Measurements from ENCODE around the gene NTRK3. TPM values are rescaled to one million over a fixed set of nuclear protein-coding genes. Genes with fewer than 3 reads are reported as not detected.

NTRK3 gene
- polyA plus RNA-seq, 1 donor from 2014 or later = not detected

DNA sequence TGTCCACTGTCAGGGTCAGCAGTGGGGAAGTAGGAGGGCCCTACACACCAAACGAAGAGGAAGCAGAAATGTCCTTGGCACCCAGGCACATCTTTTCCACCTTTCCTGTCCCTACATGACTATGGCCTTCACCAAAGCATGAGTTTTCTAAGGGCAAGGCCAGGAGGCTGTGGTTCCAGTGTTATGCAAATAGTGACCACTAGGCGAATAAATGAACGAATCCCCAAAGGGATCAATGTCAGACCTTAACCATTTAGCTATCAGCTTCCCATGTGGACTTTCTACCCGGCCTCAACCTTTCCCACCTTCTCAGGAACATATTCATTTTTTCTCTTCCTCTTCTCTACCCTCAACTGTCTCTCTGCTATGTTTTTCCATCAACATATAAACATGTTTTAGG lies 63.1 kb downstream of the NTRK3 start:
- Mint-ChIP-seq H3K4me1 (no peaks in the 10 kb centered on the region), H3K27ac (no peak overlapping the region)

DNA sequence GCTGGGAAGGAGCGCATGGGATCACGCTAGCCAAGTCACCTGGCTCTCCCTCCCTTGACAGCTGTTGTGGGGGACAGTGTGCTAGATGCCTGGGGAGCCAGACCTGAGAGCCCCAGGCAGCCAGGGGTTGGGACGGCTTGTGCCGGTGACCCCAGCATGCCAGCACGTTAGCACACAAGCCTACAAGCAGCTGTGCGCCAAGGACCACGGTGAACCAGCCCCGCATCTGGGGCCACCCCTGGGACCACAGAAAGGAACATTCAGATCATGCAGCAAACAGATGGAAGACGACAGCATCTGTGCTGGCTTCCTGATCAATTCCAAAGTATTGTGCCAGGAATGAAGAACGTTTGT lies 64.8 kb downstream of the NTRK3 start:
- Mint-ChIP-seq H3K36me3 (no peaks in the 10 kb centered on the region), H3K9me3 (peaks cover 2% of the 10 kb centered on the region in 3 donors), H3K4me3 (no peak overlapping the region), H3K27ac (no peak overlapping the region), H3K4me1 (no peaks in the 10 kb centered on the region), H3K27me3 (peaks cover 15% of the 10 kb centered on the region)

More for the DNA sequence above, 63.1 kb downstream of the NTRK3 start:
- Mint-ChIP-seq H3K4me3 (no peak overlapping the region), H3K27me3 (peaks cover 10% of the 10 kb centered on the region), H3K9me3 (peaks cover 2 to 8% (median 3%) of the 10 kb centered on the region in 3 donors), H3K36me3 (no peaks in the 10 kb centered on the region)

DNA sequence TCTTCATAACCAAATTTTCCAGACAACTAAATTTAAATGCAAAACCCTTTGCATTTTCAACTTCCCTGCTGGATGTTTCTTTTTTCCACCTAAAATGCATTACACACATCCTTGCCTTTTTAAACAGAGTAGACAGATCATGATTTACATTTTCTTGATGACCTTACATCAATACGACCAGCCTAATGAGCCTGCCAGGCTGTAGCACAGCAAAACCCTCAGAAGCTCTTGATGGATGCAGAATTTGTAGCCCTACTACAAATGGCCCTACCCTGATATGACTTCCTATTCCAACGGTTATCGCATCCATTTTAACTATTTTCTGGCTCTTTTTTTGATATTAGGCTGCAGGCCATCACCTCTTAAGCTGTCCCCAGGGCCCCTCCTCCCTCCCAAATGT lies 66.3 kb downstream of the NTRK3 start:
- H3K27ac Mint-ChIP-seq = no peak overlapping the region
- no peaks in the 10 kb centered on the region for H3K9me3 Mint-ChIP-seq
- H3K4me1 Mint-ChIP-seq = no peaks in the 10 kb centered on the region
- H3K4me3 Mint-ChIP-seq = no peak overlapping the region
- H3K36me3 Mint-ChIP-seq = no peaks in the 10 kb centered on the region
- H3K27me3 Mint-ChIP-seq = peaks cover 15% of the 10 kb centered on the region

DNA sequence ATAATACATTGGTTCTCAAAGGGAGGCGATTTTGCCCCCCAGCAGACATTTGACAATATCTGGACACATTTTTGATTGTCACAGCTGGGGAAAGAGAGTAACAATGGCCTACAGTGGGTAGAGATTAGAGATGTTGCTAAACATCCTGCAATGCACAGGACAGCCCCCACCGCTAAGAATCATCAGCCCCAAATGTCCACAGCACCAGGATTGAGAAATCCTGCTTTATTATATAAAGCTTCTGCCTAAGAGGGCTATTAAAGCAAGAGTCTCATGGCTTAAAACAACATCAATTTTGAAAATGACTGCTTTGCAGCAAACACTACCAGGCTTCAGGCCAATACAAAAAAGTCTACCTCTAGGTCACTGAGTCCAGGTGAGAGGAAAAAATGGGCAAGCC lies 68.2 kb downstream of the NTRK3 start:
- Mint-ChIP-seq H3K36me3 (no peaks in the 10 kb centered on the region), H3K4me1 (no peaks in the 10 kb centered on the region)

DNA sequence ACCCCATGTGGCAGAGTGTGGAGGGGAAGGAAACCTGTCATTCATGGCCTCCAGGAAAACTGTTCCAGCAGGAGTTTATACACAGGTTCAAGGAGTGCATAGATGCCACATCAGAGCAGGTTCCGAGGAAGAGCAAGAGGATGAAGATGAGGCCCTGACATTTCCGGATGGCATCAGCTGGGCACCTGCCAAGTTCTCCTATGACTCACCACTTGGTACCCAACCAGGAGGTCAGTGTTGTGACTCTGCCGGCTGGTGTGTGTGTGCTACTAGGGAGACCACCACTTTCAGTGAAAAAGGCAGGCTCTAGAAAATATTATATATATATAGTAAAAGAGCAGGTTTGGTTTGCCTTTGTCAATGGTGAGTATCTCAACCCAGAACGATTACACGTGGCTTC lies 69.3 kb downstream of the NTRK3 start:
- no peaks in the 10 kb centered on the region for H3K4me1 Mint-ChIP-seq
- H3K27me3 Mint-ChIP-seq = peaks cover 9% of the 10 kb centered on the region

More for the DNA sequence above, 68.2 kb downstream of the NTRK3 start:
- Mint-ChIP-seq H3K27ac (no peak overlapping the region), H3K27me3 (peaks cover 14% of the 10 kb centered on the region), H3K4me3 (no peak overlapping the region), H3K9me3 (no peaks in the 10 kb centered on the region)

DNA sequence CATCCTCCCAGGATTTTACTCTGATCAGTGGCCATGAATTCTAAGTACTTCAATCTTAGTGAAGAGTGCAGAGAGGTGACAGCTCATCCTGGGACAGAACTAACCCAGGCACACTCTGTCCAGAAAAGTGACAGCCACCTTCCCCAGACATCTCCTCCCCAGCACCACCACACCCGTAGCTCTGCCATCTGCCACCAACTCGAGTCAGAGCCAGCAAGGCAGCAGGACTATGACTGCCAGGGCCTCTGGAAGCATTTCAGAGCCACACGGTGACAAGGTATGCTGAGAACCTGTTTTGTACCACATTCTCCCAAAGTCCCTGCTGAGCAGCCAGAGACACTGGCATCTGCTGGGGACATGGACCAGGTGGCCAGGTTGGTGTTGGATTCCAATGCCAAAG lies 71.0 kb downstream of the NTRK3 start:
- Mint-ChIP-seq H3K9me3 (no peaks in the 10 kb centered on the region), H3K4me3 (no peak overlapping the region), H3K27me3 (peaks cover 9% of the 10 kb centered on the region), H3K4me1 (no peaks in the 10 kb centered on the region), H3K36me3 (no peaks in the 10 kb centered on the region), H3K27ac (no peak overlapping the region)

More for the DNA sequence above, 69.3 kb downstream of the NTRK3 start:
- H3K27ac Mint-ChIP-seq = peak overlapping the region in 1 of 3 donors; percentile 51
- H3K9me3 Mint-ChIP-seq = no peaks in the 10 kb centered on the region
- no peaks in the 10 kb centered on the region for H3K36me3 Mint-ChIP-seq
- no peak overlapping the region for H3K4me3 Mint-ChIP-seq

DNA sequence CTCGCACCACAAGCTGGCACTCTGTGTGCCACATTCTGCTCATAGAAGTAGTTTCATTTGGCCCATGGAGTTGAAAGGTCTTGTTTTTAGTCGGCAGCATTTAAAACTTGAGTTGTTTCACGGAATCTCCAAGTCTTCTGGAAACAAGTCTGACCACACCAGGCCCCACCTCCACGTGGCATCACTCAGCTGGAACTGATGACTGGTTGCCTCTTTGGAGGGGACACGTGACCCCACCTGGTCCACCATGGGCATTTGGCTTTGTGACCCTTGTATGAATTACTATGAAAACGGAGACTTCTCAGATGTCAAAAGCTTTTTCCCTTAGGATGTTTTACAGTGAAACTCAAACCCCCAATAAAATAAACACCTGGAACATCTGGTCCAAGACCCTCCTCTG lies 74.9 kb downstream of the NTRK3 start:
- H3K9me3 Mint-ChIP-seq = no peaks in the 10 kb centered on the region
- H3K27me3 Mint-ChIP-seq = peaks cover 5% of the 10 kb centered on the region
- H3K4me1 Mint-ChIP-seq = peaks cover 16 to 20% (median 17%) of the 10 kb centered on the region in 3 donors

DNA sequence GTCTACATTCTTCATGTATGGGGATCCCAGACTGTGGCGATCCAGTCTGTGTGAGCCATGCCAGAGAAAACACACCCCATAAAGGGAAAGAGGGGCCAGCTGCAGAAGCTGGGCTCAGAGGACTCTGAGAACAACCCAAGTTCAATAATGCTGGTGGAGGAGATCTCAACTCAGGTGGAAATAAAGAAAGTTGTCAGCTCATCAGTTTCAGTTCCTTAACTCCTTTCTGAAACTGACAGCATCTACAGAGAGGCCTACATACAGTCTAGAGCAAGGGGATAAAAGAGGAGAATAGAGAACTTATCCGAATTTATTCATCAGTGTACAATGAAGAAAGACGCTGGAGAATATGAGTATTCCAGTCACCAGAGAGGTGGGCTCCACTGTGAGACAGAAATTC lies 77.0 kb downstream of the NTRK3 start:
- Mint-ChIP-seq H3K4me3 (peak overlapping the region in 2 of 4 donors; percentile 41 to 88), H3K36me3 (no peaks in the 10 kb centered on the region), H3K4me1 (peaks cover 16 to 20% (median 17%) of the 10 kb centered on the region in 3 donors), H3K27ac (no peak overlapping the region), H3K27me3 (peaks cover 5% of the 10 kb centered on the region), H3K9me3 (no peaks in the 10 kb centered on the region)

More for the DNA sequence above, 74.9 kb downstream of the NTRK3 start:
- no peak overlapping the region for H3K4me3 Mint-ChIP-seq
- H3K36me3 Mint-ChIP-seq = no peaks in the 10 kb centered on the region
- no peak overlapping the region for H3K27ac Mint-ChIP-seq

DNA sequence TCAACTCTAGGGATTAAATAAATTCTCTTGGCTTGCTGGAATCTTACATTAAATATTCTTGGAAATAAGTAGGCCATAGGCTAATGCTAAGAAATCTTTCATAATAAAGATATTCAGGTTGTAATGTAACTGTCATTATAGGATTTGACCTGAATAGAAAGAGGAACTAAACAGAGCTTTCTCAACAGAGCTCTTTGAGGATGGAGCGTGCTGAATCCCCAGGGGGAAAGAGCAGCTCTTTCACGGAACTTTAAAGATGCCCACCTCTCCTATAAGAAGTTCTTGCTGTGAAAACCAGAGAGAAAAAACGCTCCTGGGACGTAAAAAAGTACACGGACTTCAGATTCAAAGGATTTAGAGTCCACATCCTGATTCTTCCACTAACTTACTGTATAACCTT lies 77.9 kb downstream of the NTRK3 start:
- Mint-ChIP-seq H3K4me3 (peak overlapping the region in 3 of 4 donors; percentile 8 to 88 (median 24)), H3K27ac (no peak overlapping the region), H3K36me3 (no peaks in the 10 kb centered on the region), H3K27me3 (peaks cover 2% of the 10 kb centered on the region), H3K4me1 (peaks cover 16 to 20% (median 17%) of the 10 kb centered on the region in 3 donors), H3K9me3 (no peaks in the 10 kb centered on the region)

DNA sequence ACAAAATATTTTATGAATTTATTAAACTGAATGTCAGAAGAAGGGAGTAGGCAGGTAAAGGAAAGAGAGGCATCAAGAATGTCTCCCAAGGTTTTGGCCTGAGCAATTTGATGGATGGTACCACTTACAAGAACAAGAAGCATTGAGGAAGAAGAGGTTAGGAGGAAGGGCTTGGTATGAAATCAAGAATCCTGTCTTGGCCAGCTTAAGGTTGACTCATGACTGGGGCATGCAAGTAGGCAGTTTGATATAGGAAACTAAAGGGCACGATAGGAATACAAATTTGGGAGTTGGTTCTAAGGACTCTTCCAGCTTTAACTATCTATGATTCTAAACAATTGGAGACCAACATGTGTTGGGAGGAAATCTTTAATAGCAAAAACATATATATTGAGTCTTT lies 79.1 kb downstream of the NTRK3 start:
- Mint-ChIP-seq H3K27me3 (peaks cover 1% of the 10 kb centered on the region), H3K27ac (no peak overlapping the region), H3K36me3 (no peaks in the 10 kb centered on the region), H3K4me1 (peaks cover 16 to 20% (median 17%) of the 10 kb centered on the region in 3 donors), H3K9me3 (no peaks in the 10 kb centered on the region), H3K4me3 (no peak overlapping the region)

DNA sequence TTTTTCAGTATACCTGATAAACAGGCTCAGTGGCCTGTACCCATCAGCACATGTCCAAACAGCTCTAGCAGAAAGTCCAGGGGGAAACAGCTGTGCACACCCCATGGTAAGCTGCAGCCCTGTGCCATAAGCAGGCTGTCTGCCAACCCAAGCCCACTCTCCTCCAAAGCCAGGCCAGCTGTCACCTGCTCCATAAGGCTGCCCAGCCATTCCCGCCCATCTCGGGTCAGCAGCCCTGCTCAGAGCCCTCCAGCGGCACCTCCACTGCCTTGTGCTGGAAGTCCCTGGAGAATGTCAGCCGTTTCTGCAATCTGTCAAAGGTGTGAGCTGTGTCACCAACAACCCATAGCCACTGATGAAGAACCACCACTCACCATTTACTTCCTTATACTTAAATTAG lies 82.0 kb downstream of the NTRK3 start:
- Mint-ChIP-seq H3K4me1 (peaks cover 13 to 16% (median 14%) of the 10 kb centered on the region in 3 donors), H3K9me3 (no peaks in the 10 kb centered on the region), H3K4me3 (no peak overlapping the region), H3K27ac (no peak overlapping the region), H3K27me3 (peaks cover 4% of the 10 kb centered on the region), H3K36me3 (no peaks in the 10 kb centered on the region)

DNA sequence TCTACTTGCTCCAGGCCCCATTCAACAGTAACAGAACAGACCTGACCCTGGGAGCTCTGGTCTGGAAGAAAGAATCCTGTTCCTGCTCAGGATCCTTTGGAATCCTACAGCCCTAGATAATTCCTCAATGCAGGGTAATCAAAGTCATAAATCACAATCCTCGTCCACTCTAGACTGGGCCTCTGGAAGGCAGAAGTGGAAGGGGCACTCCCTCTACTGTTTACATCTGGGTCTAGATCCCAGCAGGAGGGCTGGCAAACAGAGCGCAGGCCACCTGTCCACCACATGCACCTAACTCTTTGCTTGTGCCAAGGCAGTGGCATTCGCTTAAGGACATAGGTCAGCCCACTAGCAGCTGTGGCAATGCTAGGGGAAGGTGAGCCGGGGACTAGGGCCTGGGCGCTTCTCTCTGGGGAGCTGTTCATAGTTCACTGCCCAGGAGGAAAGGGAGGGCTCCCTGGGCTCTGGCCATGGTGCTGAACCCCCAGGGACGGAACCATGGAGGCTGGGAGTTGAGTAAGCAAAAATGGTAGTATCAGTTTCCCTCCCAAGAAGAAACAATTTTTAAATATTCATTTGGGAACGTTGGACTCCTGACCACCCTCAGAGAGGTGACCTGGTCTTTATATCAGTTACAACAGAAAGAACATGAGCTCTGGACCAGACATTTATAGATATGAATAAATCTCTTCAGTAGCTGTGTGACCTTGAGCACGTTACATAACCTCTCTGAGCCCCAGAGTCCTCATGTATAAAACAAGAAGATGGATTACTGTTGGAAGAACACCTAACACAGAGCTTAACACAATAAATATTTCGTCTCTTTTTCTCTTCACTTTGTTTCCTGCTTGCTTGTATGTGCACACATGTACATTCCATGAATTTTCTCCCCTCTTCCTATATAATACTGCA lies 90.2 kb downstream of the NTRK3 start:
- Mint-ChIP-seq H3K9me3 (no peaks in the 10 kb centered on the region), H3K36me3 (peaks cover 3% of the 10 kb centered on the region), H3K27me3 (peaks cover 2% of the 10 kb centered on the region), H3K4me1 (peaks cover 0 to 5% (median 0%) of the 10 kb centered on the region in 3 donors), H3K4me3 (no peak overlapping the region), H3K27ac (peak overlapping the region in 1 of 3 donors; percentile 27)

DNA sequence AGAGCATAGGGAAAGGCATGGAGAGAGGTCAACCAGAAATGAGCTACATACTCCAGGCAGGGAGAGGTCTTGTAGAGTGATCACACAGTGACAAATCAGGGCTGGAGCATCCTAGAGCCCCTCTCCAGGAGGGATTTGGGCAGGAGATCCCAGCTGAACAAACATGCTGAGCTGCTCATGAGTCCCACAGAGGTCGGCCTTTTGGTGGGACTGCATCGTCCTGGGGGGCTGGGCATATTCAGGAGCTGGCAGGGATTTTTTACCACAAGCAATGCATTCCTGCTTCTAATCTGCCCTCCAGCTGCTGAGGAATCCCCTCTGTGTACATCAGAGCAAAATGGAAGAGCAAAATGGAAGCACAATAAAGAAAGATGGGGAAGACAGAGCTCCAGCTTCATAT lies 94.9 kb downstream of the NTRK3 start:
- Mint-ChIP-seq H3K9me3 (peaks cover 0 to 2% (median 0%) of the 10 kb centered on the region in 3 donors), H3K27me3 (no peaks in the 10 kb centered on the region), H3K4me1 (peaks cover 0 to 2% (median 0%) of the 10 kb centered on the region in 3 donors), H3K4me3 (no peak overlapping the region), H3K27ac (no peak overlapping the region), H3K36me3 (no peaks in the 10 kb centered on the region)

DNA sequence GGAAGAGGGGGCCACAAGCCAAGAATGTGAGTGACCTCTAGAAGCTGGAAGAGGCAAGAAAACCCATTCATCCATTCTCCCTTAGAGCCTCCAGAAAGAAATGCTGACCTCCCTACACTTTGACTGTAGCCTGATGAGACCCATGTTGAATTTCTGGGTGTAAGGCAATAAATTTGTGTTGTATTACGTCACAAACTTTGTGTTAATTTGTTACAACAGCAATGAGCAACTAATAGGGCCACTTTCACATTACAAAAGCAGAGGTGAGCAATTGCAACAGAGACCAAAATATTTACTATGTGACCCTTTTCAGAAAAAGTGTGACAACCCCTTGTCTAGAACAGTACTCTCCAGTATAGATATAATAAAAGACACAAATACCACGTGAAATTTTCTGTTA lies 101.2 kb downstream of the NTRK3 start:
- no peaks in the 10 kb centered on the region for H3K4me1 Mint-ChIP-seq
- no peak overlapping the region for H3K4me3 Mint-ChIP-seq
- H3K27ac Mint-ChIP-seq = no peak overlapping the region
- H3K9me3 Mint-ChIP-seq = peaks cover 0 to 6% (median 0%) of the 10 kb centered on the region in 3 donors
- H3K36me3 Mint-ChIP-seq = peaks cover 3% of the 10 kb centered on the region
- H3K27me3 Mint-ChIP-seq = no peaks in the 10 kb centered on the region

DNA sequence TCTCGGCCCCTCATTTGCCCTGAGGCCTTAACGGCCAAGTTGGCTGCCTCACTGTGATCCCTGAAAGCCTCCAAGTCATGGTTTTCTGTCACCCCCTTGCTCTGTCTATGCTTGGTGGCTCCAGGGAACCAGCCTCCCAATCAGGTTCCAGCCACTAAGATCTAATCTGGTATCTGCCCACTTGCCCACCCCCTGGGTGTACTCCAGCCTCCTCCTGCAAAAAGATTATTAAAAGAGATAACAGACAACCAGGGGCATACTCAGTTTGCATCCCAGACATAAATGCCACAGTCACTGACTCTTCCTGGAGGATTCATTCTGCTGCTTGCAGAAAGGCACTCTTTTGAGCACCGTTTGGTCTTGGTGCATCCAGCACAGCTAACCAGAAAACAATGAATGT lies 103.9 kb downstream of the NTRK3 start:
- peaks cover 3% of the 10 kb centered on the region for H3K36me3 Mint-ChIP-seq
- no peaks in the 10 kb centered on the region for H3K27me3 Mint-ChIP-seq
- H3K4me1 Mint-ChIP-seq = no peaks in the 10 kb centered on the region
- H3K9me3 Mint-ChIP-seq = peaks cover 0 to 6% (median 0%) of the 10 kb centered on the region in 3 donors
- H3K4me3 Mint-ChIP-seq = no peak overlapping the region
- H3K27ac Mint-ChIP-seq = no peak overlapping the region

DNA sequence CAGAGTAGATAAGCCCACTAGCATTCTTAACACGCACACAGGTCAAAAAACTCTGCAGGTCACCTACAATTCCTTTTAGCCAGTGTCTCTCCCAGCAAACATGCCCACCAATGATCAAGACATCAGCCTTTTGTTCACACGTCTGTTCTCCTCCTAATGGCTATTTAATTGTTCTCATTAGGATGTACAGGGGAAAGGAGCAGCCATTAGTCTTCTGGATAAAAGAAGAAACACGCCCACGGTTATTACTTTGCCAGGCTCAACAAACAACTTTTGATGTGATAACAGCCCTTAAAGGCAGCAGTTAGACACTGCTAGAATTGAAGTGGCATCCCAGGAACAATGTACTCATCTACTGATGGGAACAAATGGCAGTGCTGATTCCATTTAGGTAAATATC lies 108.8 kb downstream of the NTRK3 start:
- Mint-ChIP-seq H3K4me1 (no peaks in the 10 kb centered on the region), H3K36me3 (no peaks in the 10 kb centered on the region)

More for the DNA sequence above, 108.8 kb downstream of the NTRK3 start:
- H3K9me3 Mint-ChIP-seq = peaks cover 0 to 6% (median 0%) of the 10 kb centered on the region in 3 donors
- peaks cover 2% of the 10 kb centered on the region for H3K27me3 Mint-ChIP-seq
- no peak overlapping the region for H3K27ac Mint-ChIP-seq
- no peak overlapping the region for H3K4me3 Mint-ChIP-seq
